Measurements from ENCODE around the gene MRAS.
A peak's percentile ranks its signal among the peaks of the same experiment; 100 is the strongest.
"Not testable (repeated sequence)": the region's sequence is repeated elsewhere in the genome, so short reads cannot be mapped to it uniquely, and the experiment has no call there.

Gene MRAS

GRCh38 chr3:138394686-138395085 is 46.3 kb downstream of the MRAS start:
- no peak for DNase-seq

- DNase-seq, result no peak
These were observed 47.7 kb downstream of the MRAS start for GRCh38 chr3:138395865-138396751.

DNA sequence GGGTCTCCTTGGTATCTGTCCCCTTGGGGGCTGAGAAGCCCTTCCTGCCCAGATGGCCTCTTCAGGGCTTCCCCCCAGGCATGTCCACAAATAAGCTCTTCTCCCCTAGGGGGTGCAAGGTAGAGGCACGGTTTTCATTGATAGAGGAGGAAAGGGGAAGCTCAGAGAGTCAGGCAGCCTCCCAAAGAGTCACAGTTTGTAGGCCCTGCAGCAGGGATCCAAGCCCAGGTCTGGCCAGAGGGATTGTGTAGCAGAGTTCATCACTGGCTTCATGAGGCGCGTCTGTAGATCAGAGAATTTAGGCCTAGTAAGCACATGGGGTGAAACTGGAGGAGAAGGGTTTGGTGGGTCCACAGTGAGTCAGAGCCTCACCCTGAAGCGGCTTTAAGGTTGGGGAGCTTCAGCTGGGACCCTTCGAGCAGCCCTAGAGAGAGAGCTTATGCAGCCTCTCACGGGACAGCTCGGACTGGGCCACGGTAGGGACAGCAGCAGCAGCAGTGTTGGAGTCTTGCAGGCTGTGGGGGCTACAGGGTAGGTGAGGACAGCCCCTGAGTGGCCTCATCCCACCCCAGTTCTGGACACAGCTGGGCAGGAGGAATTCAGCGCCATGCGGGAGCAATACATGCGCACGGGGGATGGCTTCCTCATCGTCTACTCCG is 48.5 kb downstream of the MRAS start:
- DNase-seq, result no peak

DNA sequence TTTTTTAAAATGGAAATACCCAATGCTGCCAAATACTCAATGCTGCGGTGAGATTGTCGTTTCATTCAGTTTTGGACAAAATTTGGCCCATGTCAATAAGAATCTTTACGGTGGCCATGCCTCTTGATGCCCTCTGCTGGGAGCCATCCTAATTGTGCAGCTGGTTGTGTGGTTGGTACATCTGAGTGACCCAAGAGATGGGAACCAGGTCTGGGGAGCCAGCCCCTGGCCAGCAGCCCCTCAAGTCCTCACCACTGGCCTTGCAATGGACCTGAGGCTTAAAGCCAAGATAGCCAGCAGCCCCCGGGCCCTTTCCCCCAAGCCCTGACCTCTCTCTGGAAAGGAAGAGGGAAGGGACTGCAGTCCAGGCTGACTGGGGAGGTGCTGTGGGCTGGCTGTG is 49.6 kb downstream of the MRAS start:
- no peak for DNase-seq

GRCh38 chr3:138398791-138399575 is 50.6 kb downstream of the MRAS start:
- no peak for DNase-seq

DNA sequence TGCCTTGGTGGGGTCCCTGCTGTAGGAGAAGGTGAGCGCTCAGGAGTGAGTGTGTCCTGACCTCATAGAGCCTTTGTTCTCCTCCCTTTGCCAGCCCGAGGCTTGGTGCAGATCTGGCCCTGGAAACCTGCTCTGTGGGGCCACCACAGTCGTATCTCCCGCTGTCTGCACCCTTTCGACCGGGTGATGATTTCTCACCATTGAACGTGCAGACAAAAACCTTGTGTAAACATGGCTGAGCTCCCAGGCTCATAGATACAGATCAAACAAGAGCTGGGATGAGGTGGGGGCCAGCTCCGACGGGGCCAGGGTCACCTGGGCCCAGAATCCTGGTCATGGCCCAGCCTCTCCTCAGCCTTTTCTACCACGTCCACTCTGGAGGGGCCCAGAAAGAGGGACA is 51.4 kb downstream of the MRAS start:
- no peak for DNase-seq

- DNase-seq, result no peak
These were observed 52.3 kb downstream of the MRAS start for GRCh38 chr3:138400651-138401070.

DNA sequence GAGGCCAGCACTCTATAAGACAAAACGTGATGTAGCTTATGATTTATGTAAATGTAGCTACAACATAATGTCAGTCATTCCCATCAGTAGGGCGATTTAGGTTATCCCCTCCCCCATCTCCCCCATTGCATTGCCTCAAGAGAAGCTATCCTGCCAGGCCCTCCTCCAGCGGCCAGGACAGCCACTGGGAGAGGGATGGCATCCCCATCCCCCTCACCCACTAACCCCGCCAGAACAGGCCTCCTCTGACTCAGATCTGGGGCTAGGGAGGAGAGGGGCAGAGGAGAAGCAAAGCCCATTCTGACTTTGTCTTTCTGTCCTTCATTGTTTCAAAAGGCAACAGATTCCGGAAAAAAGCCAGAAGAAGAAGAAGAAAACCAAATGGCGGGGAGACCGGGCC is 53.5 kb downstream of the MRAS start:
- no peak for DNase-seq

DNA sequence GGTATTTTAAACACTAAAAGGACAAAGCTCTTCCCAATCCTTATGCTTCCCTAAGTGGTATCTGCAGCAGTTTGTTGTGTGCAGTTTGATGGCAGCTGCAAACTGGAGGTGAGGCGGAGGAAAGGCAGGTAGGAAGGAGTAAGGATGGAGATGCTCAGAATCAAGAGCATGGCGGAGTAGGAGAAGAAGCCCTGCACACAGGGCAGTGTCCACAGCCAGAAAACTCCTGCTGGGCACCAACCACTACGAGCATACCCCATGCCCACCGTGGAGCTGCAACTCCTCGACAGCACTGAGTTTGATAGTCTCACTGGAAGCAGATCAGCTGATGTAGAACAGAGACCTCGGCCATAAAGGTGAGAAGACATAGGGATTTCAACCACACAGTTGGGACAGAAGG is 55.7 kb downstream of the MRAS start:
- no peak for DNase-seq

DNA sequence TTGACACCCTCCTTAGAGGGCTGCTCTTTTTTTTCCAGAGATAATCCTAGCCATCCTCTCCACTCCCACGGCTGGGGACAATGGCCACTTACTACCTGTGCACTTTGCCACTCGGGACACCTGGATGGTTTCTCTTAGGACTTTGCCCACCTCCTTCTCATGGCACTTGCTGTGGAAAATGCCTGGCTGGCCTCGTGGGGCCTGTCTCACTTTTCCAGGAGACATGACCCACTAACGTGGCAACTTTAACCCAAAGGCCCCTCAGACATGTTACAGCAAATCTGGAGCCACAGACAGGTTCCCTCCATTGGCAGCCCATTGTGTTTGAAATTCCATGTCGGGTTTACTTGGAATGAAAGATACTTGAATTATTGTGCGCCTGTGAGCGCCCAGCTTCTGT is 56.6 kb downstream of the MRAS start:
- no peak for DNase-seq

DNA sequence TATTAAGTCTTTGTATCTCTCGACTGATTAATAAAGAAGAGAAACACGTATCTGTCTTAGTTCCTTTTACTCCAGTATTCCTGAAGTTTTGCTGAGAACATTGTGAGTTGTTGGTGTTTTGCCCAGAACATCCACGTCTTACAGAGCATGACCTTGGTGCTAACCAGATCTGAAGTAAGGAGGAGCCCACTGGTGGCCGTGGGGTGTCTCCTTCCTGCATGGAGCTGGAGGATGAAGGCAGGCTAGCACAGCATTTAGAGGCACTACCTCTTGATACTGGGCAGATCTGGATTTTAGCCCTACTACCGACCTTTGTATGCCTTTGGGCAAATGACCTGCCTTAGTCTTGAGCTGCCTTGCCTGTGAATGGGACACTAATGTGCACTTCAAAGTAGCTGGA is 57.1 kb downstream of the MRAS start:
- DNase-seq, result no peak

DNA sequence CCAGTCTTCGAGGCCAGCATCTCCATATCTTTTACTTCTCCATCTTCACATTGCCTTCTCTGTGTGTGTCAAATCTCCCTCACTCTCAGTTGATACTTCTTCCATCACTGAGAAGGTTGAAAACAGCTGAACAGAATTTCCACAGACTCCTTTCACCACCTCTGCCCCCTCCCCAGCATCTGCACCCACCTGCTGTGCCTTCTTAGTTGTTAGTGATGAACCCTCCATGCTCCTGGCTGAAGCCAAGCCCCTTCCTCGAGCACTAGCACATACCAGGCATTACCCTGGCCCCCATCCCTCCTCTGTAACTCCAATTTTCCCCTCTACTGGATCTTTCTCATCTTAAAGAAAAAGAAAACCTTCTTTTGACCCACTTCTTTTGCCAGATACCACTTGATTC is 58.2 kb downstream of the MRAS start:
- no peak for DNase-seq

DNA sequence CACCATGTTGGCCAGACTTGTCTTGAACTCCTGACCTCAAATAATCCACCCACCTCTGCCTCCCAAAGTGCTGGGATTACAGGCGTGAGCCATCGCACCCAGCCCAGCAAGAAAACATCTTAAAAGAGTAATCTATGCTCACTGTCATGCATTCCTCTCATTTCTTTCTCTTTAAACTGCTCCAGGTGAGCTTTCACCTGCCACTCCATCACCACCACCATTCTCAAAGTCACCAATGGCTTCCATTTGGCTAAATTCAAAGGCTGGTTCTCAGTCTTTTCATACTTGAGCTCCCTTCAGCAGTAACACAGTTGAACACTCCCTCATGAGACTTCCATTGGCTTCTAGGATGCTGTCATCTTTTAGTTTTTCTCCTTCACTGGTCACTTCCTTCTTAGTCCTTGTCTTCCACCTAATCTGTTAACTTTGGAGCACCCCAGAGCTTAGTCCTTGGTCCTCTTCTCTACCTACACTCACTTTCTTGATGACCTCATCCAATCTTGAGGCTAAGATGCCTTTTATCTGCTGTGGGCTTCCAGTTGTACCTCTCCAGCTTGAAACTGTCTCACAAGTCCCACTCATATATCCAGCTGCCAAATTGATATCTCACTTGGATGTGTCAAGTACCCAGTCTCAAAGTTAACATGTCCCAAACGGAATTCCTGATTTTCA is 59.0 kb downstream of the MRAS start:
- no peak for DNase-seq

DNA sequence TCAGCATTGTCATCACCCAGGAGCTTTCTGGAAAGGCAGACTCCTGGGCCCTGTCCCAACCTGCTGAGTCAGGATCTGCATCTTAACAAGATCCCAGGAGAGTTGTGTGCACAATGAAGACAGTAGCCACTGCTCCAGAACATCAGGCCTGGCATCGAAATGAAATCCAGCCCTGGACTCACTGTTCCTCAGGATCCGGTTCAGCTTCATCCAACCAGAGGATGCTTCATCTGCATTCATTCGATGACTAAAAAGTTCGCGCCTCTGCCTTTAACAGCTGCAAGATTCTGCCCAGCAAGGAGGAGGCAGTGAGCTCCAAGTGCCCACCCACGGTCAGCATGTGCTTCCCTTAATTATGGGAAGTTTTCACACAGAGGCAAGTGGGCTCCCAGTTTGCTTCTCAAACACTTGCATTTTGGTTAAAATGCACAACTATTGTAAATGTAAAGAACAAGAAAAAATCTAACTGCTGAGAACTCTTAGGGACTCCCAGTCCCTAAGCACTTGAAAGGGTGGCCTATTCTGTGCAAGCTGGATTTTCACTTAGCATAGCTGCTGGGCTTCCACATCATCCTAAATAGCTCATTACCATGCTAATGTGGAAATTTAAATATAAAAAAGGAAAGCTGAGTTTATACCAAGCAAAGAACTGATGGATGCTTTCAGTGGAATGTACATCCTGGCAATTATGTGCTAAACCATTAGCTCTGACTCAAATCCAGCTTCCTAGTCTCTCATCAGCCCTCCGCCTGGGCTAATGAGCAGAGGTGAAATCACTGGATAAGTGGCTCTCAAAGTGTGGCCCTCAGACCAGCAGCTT is 60.6 kb downstream of the MRAS start:
- DNase-seq, result no peak

- no peak for DNase-seq
These were observed 64.6 kb downstream of the MRAS start for GRCh38 chr3:138412821-138413551.

DNA sequence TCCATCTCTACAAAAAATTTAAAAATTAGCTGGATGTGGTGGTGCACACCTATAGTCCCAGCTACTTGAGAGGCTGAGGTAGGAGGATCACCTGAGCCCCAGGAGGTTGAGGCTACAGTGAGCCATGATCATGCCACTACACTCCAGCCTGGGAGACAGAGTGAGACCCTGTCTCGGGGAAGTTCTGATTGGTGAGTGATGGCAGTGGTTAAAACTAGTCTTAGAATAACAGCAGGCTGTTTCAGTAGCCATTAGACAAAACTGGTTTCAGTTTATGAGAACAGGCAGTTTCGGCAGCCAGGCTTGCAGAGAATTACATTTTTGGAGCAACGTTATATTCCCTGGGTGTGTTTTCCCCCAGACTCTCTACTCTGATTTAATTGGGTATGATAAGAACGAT is 67.9 kb downstream of the MRAS start:
- not testable (repeated sequence) for DNase-seq

- peak; percentile 57 for DNase-seq
These were observed 69.2 kb downstream of the MRAS start for GRCh38 chr3:138417559-138417982.

DNA sequence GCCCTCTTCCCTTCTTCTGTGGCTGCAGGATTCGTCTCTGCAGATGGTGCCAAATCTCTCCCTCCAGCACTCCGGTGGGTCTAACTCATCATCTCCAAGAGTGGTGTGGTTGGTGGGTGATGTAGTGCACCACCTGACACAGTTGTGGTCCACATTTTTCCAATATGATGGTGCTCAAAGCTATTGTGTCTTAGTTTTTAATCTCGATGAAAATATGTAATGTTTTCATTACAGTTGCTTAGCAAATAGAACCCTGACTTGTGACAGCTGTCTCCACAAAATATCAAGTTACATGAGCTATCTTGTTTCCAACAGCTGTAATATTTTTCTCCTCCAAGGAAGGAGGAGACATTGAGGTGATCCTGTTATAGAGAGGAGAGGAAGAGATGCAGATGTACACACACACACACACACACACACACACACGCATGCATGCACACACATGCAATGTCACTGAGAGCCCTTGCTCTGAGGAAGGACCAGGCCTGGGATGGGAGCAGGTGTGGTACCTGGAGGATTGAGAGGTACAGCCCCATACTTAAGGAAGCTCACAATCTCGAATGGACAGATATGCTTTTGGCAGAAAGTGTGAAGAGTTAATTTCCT is 70.3 kb downstream of the MRAS start:
- no peak for DNase-seq

DNA sequence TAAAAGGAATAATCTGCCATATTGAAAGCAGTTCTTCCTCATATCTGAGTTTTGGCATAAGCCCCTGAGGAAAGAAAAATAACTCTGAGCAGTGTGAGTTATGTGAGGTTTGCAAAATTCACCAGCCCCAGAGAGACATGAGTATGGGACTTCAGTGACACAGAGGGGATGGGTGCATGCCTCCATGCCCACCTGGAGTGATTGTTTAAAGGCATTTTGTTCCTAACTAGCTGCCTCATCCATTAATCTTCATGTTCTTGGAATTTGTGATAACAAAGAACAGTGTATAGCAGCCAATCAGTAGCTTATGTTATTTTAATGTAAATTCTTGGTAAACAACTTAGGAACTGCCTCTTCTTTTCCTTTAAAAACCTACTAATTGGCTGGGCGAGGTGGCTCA is 74.9 kb downstream of the MRAS start:
- no peak for DNase-seq

- DNase-seq, result no peak
These were observed 75.9 kb downstream of the MRAS start for GRCh38 chr3:138424323-138424722.

DNA sequence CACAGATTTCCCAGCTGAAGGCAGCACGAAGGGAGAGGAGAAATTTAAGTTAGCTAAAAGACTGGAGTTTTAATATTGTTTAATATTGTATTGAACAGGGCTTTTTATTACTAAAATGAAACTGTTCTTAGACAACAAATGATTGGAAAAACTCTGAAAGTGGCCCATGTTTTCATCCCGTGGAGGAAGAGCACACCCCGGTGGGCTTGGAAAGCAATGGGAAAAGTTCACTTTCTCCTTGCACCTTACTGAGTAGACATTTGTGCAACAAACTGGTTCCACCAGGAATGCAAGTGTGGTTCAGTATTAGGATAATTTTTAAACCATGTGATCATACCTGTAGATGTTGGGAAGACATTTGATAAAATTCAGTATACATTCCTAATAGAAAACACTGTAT is 77.8 kb downstream of the MRAS start:
- DNase-seq, result no peak

Data from stimulated activated CD4-positive, alpha-beta T cell treated with anti-CD3 and anti-CD28 coated beads, Interleukin-4, amount 100 ng/mL, for 1 hour (primary cell).